Brain microvascular endothelial cell (primary cell): ENCODE measurements around the gene NCOA7.
"Not testable (repeated sequence)": the region's sequence is repeated elsewhere in the genome, so short reads cannot be mapped to it uniquely, and the experiment has no call there.

Source experiments
- DNase-seq: peaks from one replicate; pipeline ENCODE4 v3.0.0-alpha.2; 2020
- H3K27ac ChIP-seq: fragments of 250-450 bp; sonication (Bioruptor Pico); 2 replicates; pipeline ENCODE4 v1.5.1; 2020; ENCODE audit warnings: mild to moderate bottlenecking, moderate library complexity
- H3K27me3 ChIP-seq: fragments of 250-450 bp; sonication (Bioruptor Pico); replicated peaks from 2 replicates; pipeline ENCODE4 v1.5.1; 2020; ENCODE audit warnings: mild to moderate bottlenecking
- H3K36me3 ChIP-seq: fragments of 250-450 bp; sonication (Bioruptor Pico); replicated peaks from 2 replicates; pipeline ENCODE4 v1.5.1; 2020; ENCODE audit warnings: mild to moderate bottlenecking
- H3K4me3 ChIP-seq: 2 replicates; pipeline ENCODE4 v1.5.1; 2011; ENCODE audit warnings: low read depth, mild to moderate bottlenecking, control low read depth, low read length, moderate library complexity
- CTCF ChIP-seq: IDR thresholded peaks from 2 replicates; pipeline ENCODE4 v1.5.1; 2011; ENCODE audit warnings: low read depth, mild to moderate bottlenecking, moderate library complexity, low read length, control low read depth, inconsistent platforms; ENCODE audit errors: missing control alignments
- in situ Hi-C: cut with HindIII; loops from 2 replicates; pipeline ENCODE4 v1.10.0; 2017; ENCODE audit warnings: low sequenced_read_pairs, low pct_ligation_motif_present

Gene NCOA7

GRCh38 chr6:125927761-125928160 lies 137.0 kb downstream of the NCOA7 start:
- Histone ChIP-seq H3K36me3 (peaks cover 39% of the 10 kb centered on the region), H3K27ac (no peak overlapping the region), H3K27me3 (no peaks in the 10 kb centered on the region), H3K4me3 (no peak overlapping the region)
- in situ Hi-C loops: no loop called here
- no peak for TF ChIP-seq CTCF
- DNase-seq: no peak

GRCh38 chr6:125930765-125931418 lies 140.1 kb downstream of the NCOA7 start:
- in situ Hi-C loops: no loop called here
- no peak for DNase-seq
- peaks cover 20% of the 10 kb centered on the region for H3K36me3 ChIP-seq
- no peaks in the 10 kb centered on the region for H3K27me3 ChIP-seq
- H3K27ac ChIP-seq: peak overlapping the region; percentile 5
- TF ChIP-seq CTCF: no peak
- H3K4me3 ChIP-seq: no peak overlapping the region

- H3K27ac ChIP-seq: peak overlapping the region; percentile 5
- no peak for TF ChIP-seq CTCF
- peaks cover 16% of the 10 kb centered on the region for H3K36me3 ChIP-seq
- H3K4me3 ChIP-seq: no peak overlapping the region
- H3K27me3 ChIP-seq: no peaks in the 10 kb centered on the region
- DNase-seq: peak; percentile 64
- in situ Hi-C loops: no loop called here
These were observed 141.1 kb downstream of the NCOA7 start for GRCh38 chr6:125931733-125932450.

GRCh38 chr6:125932451-125932795 lies 141.7 kb downstream of the NCOA7 start:
- TF ChIP-seq CTCF: no peak
- no peak overlapping the region for H3K4me3 ChIP-seq
- no peaks in the 10 kb centered on the region for H3K27me3 ChIP-seq
- no peak for DNase-seq
- in situ Hi-C loops: no loop called here
- H3K27ac ChIP-seq: peak overlapping the region; percentile 5
- peaks cover 14% of the 10 kb centered on the region for H3K36me3 ChIP-seq

GRCh38 chr6:125935520-125935919 lies 144.8 kb downstream of the NCOA7 start:
- H3K36me3 ChIP-seq, in situ Hi-C loops, DNase-seq, H3K4me3 ChIP-seq, H3K27me3 ChIP-seq, H3K27ac ChIP-seq: not testable (repeated sequence)

GRCh38 chr6:125939026-125939425 lies 148.3 kb downstream of the NCOA7 start:
- no peak for TF ChIP-seq CTCF
- H3K27me3 ChIP-seq: no peaks in the 10 kb centered on the region
- no peak for DNase-seq
- no peak overlapping the region for H3K27ac ChIP-seq
- H3K36me3 ChIP-seq: no peaks in the 10 kb centered on the region
- in situ Hi-C loops: no loop called here
- no peak overlapping the region for H3K4me3 ChIP-seq
